ENCODE data around the gene AGRN. TPM values are rescaled to one million over a fixed set of nuclear protein-coding genes. Genes with fewer than 3 reads are reported as not detected.

AGRN gene
- total RNA-seq, 6 experiments from 2014 or later = 131 to 164 (median 140) TPM

GRCh38 chr1:998995-999724 is 20.8 kb upstream of the AGRN start:
- H3K27ac Mint-ChIP-seq = no peak overlapping the region
- H3K9me3 Mint-ChIP-seq = no peaks in the 10 kb centered on the region
- H3K4me3 Mint-ChIP-seq = peak overlapping the region; percentile 71
- TF ChIP-seq, protein P1, sequence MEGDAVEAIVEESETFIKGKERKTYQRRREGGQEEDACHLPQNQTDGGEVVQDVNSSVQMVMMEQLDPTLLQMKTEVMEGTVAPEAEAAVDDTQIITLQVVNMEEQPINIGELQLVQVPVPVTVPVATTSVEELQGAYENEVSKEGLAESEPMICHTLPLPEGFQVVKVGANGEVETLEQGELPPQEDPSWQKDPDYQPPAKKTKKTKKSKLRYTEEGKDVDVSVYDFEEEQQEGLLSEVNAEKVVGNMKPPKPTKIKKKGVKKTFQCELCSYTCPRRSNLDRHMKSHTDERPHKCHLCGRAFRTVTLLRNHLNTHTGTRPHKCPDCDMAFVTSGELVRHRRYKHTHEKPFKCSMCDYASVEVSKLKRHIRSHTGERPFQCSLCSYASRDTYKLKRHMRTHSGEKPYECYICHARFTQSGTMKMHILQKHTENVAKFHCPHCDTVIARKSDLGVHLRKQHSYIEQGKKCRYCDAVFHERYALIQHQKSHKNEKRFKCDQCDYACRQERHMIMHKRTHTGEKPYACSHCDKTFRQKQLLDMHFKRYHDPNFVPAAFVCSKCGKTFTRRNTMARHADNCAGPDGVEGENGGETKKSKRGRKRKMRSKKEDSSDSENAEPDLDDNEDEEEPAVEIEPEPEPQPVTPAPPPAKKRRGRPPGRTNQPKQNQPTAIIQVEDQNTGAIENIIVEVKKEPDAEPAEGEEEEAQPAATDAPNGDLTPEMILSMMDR (IDR thresholded peaks at IDR 0.05) = no peak
- peaks cover 11% of the 10 kb centered on the region for H3K4me1 Mint-ChIP-seq (ENCODE audit: low read depth)
- no peak for DNase-seq
- H3K36me3 Mint-ChIP-seq (ENCODE audit: low read depth) = no peaks in the 10 kb centered on the region
- peaks cover 9% of the 10 kb centered on the region for H3K27me3 Mint-ChIP-seq (ENCODE audit: insufficient read depth)

- Mint-ChIP-seq H3K27ac (peak within 1 kb of the TSS; percentile 93), H3K4me1 (ENCODE audit: low read depth) (peaks cover 16% of the 10 kb centered on the region), H3K4me3 (peak within 1 kb of the TSS; percentile 83), H3K27me3 (ENCODE audit: insufficient read depth) (peaks cover 5% of the 10 kb centered on the region), H3K36me3 (ENCODE audit: low read depth) (no peaks in the 10 kb centered on the region), H3K9me3 (no peaks in the 10 kb centered on the region)
- TF ChIP-seq, protein P1 (IDR thresholded peaks at IDR 0.05) = no peak; the same call in 1 of the 2 replicates
- peak; percentile 88 for DNase-seq
Measured at GRCh38 chr1:999725-1000356, 20.1 kb upstream of the AGRN start, which contains the start of gene HES4. Gene HES4, minus strand, starts transcription at chr1:1000097. Its CDS starts 124 bp downstream, at chr1:999973.

DNA sequence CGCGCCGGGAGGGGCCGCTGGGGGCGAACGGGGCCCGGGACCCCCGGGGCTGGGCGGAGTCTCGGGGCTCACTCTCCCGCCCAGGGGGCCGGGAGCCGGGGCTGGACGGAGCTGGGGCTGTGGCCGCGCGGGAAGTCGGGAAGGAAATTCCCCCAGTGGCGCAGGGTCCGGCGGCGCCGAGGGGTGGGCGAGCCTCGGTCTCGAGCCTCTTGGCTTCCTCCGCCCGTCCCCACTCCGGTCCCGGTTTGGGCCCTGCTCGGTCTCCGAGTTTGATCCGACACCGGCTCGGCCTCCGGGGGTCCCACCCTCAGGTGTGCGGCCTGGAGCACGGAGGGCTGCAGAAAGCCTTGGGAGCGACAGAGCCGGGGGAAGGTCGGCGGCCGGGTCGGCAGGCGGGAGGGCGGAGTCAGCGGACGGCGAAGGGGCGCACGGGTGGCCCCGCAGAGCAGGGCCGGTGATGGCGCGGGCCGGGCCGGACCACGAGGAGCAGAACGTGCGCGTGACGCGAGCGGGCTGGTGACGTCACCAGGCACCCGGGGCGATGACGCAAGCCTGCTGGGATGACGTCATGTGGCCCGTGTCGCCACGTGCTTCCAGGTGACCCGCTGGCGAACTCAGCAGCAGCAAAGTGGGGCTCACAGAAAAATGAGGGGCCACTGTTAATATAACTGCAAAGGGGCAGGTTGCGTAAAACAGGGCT is 19.4 kb upstream of the AGRN start:
- peaks cover 22% of the 10 kb centered on the region for H3K4me1 Mint-ChIP-seq (ENCODE audit: low read depth)
- peak overlapping the region; percentile 83 for H3K4me3 Mint-ChIP-seq
- peaks cover 4% of the 10 kb centered on the region; the same call in 1 of the 2 replicates for H3K27me3 Mint-ChIP-seq (ENCODE audit: insufficient read depth)
- peak overlapping the region; percentile 93 for H3K27ac Mint-ChIP-seq
- H3K36me3 Mint-ChIP-seq (ENCODE audit: low read depth) = no peaks in the 10 kb centered on the region
- peak; percentile 80 for DNase-seq
- H3K9me3 Mint-ChIP-seq = no peaks in the 10 kb centered on the region
- TF ChIP-seq, protein P1 (IDR thresholded peaks at IDR 0.05) = no peak

DNA sequence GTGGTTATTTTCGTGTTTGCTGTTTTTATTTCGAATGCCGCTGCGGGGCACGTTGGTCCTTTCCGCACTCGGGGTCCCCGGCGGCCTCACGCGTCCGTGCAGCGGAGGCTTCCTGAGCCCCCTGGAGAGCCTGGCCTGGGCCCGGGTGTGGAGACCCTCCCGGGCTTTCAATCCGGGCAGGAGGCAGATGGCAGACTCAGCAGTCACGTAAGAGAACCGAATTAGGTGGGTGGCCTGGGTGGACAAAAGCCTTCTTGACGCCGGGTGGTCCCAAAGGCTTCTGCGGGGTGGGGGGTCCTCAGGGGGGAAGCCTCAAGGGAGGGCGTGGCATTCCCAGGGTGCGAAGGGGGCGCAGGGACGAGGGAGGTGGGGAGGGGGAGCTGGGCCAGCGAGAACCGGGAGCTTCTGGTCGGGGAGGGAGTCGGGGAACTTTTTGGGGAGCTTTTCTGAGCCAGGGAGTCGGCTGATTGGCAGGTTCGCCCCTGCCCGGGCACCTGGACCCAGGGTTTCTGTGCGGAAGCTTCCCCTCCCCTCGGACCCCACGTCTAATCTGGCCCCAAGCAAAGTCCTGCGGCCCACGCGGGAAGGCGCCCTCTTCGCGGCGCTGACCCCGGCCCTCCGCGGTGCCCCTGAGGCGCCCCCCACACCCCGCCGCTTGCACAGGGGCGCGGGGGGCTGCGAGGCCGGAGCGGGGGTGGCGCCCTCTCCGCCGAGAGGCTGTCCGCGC is 18.7 kb upstream of the AGRN start:
- peak overlapping the region; percentile 93 for H3K27ac Mint-ChIP-seq

More for the DNA sequence above, 18.7 kb upstream of the AGRN start:
- peak overlapping the region; percentile 83 for H3K4me3 Mint-ChIP-seq
- TF ChIP-seq, protein P1 (IDR thresholded peaks at IDR 0.05) = no peak
- peaks cover 4% of the 10 kb centered on the region; the same call in 1 of the 2 replicates for H3K27me3 Mint-ChIP-seq (ENCODE audit: insufficient read depth)
- DNase-seq = no peak
- peaks cover 17% of the 10 kb centered on the region for H3K4me1 Mint-ChIP-seq (ENCODE audit: low read depth)
- H3K9me3 Mint-ChIP-seq = no peaks in the 10 kb centered on the region
- H3K36me3 Mint-ChIP-seq (ENCODE audit: low read depth) = no peaks in the 10 kb centered on the region

Measured in HFFc6 (cell line).